Left kidney (tissue), 2 donors: Measurements from ENCODE around the gene TBCC. TPM values are rescaled to one million over a fixed set of nuclear protein-coding genes. Genes with fewer than 3 reads are reported as not detected.
"Not testable (repeated sequence)": the region's sequence is repeated elsewhere in the genome, so short reads cannot be mapped to it uniquely, and the experiment has no call there.

Experiments used
- DNase-seq: peaks from one replicate; pipeline ENCODE4 v3.0.0-alpha.2; 2013
- polyA plus RNA-seq: library from polyadenylated mRNA; unstranded; fragments of 120-200 nt; gene quantifications from one replicate; pipeline ENCODE4 v1.2.1, GENCODE V29; 2013; ENCODE audit not compliant: insufficient read length

Gene TBCC
- polyA plus RNA-seq, 1 donor, result 19.0 TPM

GRCh38 chr6:42774821-42775487, 29.1 kb upstream of the TBCC start:
- not testable (repeated sequence) for DNase-seq

GRCh38 chr6:42774201-42774600, 28.3 kb upstream of the TBCC start:
- no peak for DNase-seq

- DNase-seq, result no peak
Measured at GRCh38 chr6:42771741-42772100, 25.8 kb upstream of the TBCC start.

- no peak for DNase-seq
Measured at GRCh38 chr6:42769836-42770235, 23.9 kb upstream of the TBCC start.

- DNase-seq, result no peak
Measured at GRCh38 chr6:42769051-42769450, 23.1 kb upstream of the TBCC start.

GRCh38 chr6:42766163-42766670, 20.3 kb upstream of the TBCC start:
- no peak for DNase-seq

GRCh38 chr6:42764911-42765648, 19.2 kb upstream of the TBCC start:
- no peak for DNase-seq

- no peak for DNase-seq
Measured at GRCh38 chr6:42762950-42763349, 17.0 kb upstream of the TBCC start.

- DNase-seq, result no peak
Measured at GRCh38 chr6:42762426-42762859, 16.5 kb upstream of the TBCC start.

- DNase-seq, result no peak
Measured at GRCh38 chr6:42761287-42762067, 15.6 kb upstream of the TBCC start.

- no peak for DNase-seq
Measured at GRCh38 chr6:42758756-42759430, 13.0 kb upstream of the TBCC start.

GRCh38 chr6:42756722-42757121, 10.8 kb upstream of the TBCC start:
- no peak for DNase-seq

GRCh38 chr6:42754759-42755158, 8.9 kb upstream of the TBCC start:
- DNase-seq, result no peak

GRCh38 chr6:42751055-42751454, 5.2 kb upstream of the TBCC start:
- DNase-seq, result no peak

- no peak for DNase-seq
Measured at GRCh38 chr6:42748203-42748898, 2.4 kb upstream of the TBCC start.

GRCh38 chr6:42746463-42747391, 824 bp upstream of the TBCC start:
- peak; percentile 84 for DNase-seq

- no peak for DNase-seq
Measured at GRCh38 chr6:42745083-42745639, 742 bp downstream of the TBCC start.

- DNase-seq, result no peak
Measured at GRCh38 chr6:42744351-42744893, 1.5 kb downstream of the TBCC start.

- DNase-seq, result no peak
Measured at GRCh38 chr6:42742116-42742894, 3.6 kb downstream of the TBCC start.
